ENCODE results near the gene TBX19. TPM values are rescaled to one million over a fixed set of nuclear protein-coding genes. Genes with fewer than 3 reads are reported as not detected.

TBX19 gene
- total and polyA plus RNA-seq, 11 donors = 0.19 to 1.3 (median 0.33) TPM; not detected in 1

DNA sequence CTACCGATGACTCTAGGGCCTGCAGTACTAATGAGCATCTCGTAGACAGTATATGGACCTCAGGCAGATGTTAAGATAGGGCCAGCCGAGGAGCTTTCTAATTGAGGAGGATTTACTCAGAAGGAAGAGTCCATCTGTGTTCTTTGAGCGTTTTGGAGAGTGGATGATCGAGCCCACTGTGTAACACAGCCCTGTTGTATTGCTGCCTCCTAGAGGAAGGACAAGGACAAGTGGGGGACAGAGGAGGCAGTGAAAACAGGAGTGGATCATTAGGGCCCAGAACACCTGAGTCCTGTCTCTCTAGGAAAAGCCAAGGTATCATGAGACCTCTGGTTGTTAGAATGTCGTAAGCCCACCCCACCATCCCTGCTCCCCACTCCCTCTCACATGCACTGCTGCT, 62.9 kb downstream of the TBX19 start:
- Histone ChIP-seq H3K4me3 (no peak overlapping the region), H3K9me3 (peaks cover 0 to 8% (median 0%) of the 10 kb centered on the region in 12 donors), H3K27me3 (no peaks in the 10 kb centered on the region), H3K27ac (peak overlapping the region in 3 of 12 donors; percentile 1 to 61 (median 2)), H3K4me1 (peaks cover 0 to 27% (median 5%) of the 10 kb centered on the region in 12 donors), H3K36me3 (no peaks in the 10 kb centered on the region)
- TF ChIP-seq, protein P1, sequence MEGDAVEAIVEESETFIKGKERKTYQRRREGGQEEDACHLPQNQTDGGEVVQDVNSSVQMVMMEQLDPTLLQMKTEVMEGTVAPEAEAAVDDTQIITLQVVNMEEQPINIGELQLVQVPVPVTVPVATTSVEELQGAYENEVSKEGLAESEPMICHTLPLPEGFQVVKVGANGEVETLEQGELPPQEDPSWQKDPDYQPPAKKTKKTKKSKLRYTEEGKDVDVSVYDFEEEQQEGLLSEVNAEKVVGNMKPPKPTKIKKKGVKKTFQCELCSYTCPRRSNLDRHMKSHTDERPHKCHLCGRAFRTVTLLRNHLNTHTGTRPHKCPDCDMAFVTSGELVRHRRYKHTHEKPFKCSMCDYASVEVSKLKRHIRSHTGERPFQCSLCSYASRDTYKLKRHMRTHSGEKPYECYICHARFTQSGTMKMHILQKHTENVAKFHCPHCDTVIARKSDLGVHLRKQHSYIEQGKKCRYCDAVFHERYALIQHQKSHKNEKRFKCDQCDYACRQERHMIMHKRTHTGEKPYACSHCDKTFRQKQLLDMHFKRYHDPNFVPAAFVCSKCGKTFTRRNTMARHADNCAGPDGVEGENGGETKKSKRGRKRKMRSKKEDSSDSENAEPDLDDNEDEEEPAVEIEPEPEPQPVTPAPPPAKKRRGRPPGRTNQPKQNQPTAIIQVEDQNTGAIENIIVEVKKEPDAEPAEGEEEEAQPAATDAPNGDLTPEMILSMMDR (IDR thresholded peaks at IDR 0.05) = peak in 1 of 12 donors; percentile 31
- no peak for TF ChIP-seq POLR2A (IDR thresholded peaks at IDR 0.05)
- intact Hi-C loops (cut with DNase I) = loop anchor here (2.0 to 10.0 kb wide), 13 partner anchors 84 to 1201 kb away; partner anchors contain the start of genes XCL1 (in 3 of the 10), BLZF1 (in 1 of the 10) and NME7 (in 1 of the 10)
- ATAC-seq = peak in 1 of 4 donors; percentile 10
- DNase-seq = no peak
- 78 to 88% (median 85%) methylated on average over 6 of the region's 6 CpGs for WGBS, 4 donors

DNA sequence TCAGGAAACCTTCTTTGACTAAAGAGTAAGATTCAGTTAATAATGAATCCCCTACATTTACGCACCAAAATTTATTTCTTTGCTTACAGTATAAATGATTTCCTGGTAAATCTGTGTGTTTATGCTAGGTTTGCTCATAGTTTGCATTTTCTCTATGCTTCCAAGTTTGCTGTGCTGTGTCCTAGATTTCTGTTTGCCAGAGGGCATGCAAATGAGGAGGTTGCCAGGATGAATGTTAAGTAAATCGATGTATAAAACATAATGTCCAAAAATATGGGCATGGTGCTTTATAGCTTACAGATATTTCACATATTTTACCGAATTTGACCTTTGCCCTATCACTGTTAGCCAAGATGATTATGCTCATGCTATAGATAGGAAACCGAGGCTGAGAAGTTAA, 63.8 kb downstream of the TBX19 start:
- 80 to 94% (median 83%) methylated on average over 4 of the region's 4 CpGs for WGBS, 4 donors
- DNase-seq = no peak
- intact Hi-C loops (cut with DNase I) = loop anchor here (5.0 to 10.0 kb wide), 11 partner anchors 83 to 1200 kb away; partner anchors contain the start of genes XCL1 (in 3 of the 10), BLZF1 (in 1 of the 10) and NME7 (in 1 of the 10)

DNA sequence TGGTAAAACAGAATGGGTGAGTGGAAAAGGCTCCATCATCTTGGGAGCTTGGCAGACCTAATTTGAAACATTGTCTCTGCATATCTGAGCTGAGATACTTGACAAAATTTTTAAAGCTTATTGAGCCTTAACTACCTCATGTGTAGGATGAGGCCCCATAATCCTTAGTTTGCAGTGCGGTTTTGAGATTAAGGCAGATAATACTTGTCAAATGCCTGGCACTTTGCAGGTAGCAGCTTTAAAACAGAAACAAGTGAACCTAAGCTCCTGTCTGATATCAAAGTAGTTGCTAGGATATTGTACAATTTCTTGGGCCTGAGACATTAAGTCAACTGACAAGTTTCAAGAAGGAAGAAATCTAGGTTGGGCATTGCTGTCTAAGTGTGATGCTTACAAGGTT, 65.3 kb downstream of the TBX19 start:
- H3K36me3 ChIP-seq = no peaks in the 10 kb centered on the region
- H3K4me1 ChIP-seq = peaks cover 0 to 23% (median 5%) of the 10 kb centered on the region in 12 donors
- no peaks in the 10 kb centered on the region for H3K27me3 ChIP-seq
- ATAC-seq (no peak), DNase-seq (no peak)
- WGBS, 4 donors = 85 to 92% (median 88%) methylated on average over 1 of the region's 1 CpG
- peaks cover 0 to 6% (median 0%) of the 10 kb centered on the region in 12 donors for H3K9me3 ChIP-seq
- no peak overlapping the region for H3K4me3 ChIP-seq
- intact Hi-C loops (cut with DNase I) = loop anchor here in 6 of 10 donors (5.0 to 10.0 kb wide), 7 partner anchors 89 to 1199 kb away; partner anchors contain the start of genes XCL1 (in 3 of the 6), BLZF1 (in 2 of the 6) and NME7 (in 2 of the 6)
- TF ChIP-seq, protein P1 (IDR thresholded peaks at IDR 0.05) = no peak
- no peak for TF ChIP-seq POLR2A (IDR thresholded peaks at IDR 0.05)
- H3K27ac ChIP-seq = no peak overlapping the region

More for the DNA sequence above, 63.8 kb downstream of the TBX19 start:
- no peaks in the 10 kb centered on the region for H3K27me3 ChIP-seq
- no peak for TF ChIP-seq POLR2A (IDR thresholded peaks at IDR 0.05)
- TF ChIP-seq, protein P1 (IDR thresholded peaks at IDR 0.05) = no peak
- H3K4me3 ChIP-seq = no peak overlapping the region
- no peak overlapping the region for H3K27ac ChIP-seq
- no peaks in the 10 kb centered on the region for H3K36me3 ChIP-seq
- H3K4me1 ChIP-seq = peaks cover 0 to 27% (median 5%) of the 10 kb centered on the region in 12 donors
- H3K9me3 ChIP-seq = peaks cover 0 to 8% (median 0%) of the 10 kb centered on the region in 12 donors
- ATAC-seq = no peak

DNA sequence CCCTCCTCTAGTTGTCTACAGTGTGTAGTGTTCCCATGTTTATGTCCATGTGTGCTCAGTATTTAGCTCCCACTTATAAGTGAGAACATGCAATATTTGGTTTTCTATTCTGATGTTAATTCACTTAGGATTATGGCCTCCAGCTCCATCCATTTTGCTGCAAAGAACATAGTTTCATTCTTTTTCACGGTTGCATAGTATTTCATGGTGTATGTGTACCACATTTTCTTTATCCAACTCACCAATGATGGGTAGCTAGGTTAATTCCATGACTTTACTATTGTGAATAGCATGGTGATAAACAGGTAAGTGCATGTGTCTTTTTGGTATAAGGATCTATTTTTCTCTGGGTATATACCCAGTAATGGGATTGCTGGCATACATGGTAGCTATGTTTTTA, 67.0 kb downstream of the TBX19 start:
- no peaks in the 10 kb centered on the region for H3K36me3 ChIP-seq
- DNase-seq (no peak), ATAC-seq (no peak)
- peak overlapping the region in 2 of 12 donors; percentile 39 to 53 for H3K4me3 ChIP-seq
- no peaks in the 10 kb centered on the region for H3K27me3 ChIP-seq
- TF ChIP-seq POLR2A (IDR thresholded peaks at IDR 0.05) = no peak
- TF ChIP-seq, protein P1 (IDR thresholded peaks at IDR 0.05) = no peak
- H3K9me3 ChIP-seq = no peaks in the 10 kb centered on the region
- WGBS, 4 donors = 89 to 100% (median 99%) methylated on average over 1 of the region's 1 CpG
- H3K27ac ChIP-seq = no peak overlapping the region
- H3K4me1 ChIP-seq = peaks cover 0 to 8% (median 1%) of the 10 kb centered on the region in 12 donors
- intact Hi-C loops (cut with DNase I) = loop anchor here in 6 of 10 donors (5.0 to 10.0 kb wide), 7 partner anchors 87 to 1197 kb away; partner anchors contain the start of genes XCL1 (in 3 of the 6), BLZF1 (in 2 of the 6) and NME7 (in 2 of the 6)
